ENCODE data around the gene NIN.
"Not testable (repeated sequence)": the region's sequence is repeated elsewhere in the genome, so short reads cannot be mapped to it uniquely, and the experiment has no call there.

Gene NIN

DNA sequence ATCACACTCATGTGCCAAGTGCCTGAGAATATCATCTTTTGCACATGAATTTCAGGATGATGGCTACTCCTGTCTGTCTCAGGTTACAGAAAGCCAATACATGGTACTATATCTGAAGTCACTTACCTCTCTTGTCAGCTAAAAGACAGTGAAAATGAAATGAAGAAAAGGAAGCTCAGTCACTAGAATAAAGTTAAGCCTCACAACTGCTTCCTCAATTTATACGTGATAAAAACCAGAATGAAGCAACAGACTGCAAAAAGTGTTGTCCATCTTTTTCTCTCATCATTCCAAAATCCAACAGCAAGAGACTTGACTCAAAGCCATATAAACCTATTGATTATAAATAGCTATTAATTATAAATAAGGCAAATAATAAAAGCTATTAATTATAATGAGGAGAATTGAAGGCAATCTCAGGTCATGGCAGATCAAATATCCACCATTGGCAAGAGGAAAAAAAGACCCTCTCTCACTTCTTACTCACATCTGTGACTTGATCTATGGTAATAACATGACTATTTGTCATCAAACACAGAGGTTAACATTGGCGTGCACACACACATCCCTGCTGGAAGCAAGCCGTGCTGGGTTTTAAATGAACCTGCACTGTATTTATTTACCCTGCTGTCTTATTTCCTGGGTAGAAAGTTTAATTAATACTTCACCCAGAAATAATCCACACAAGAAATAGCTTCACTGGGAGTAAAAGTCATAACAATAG is 10.0 kb downstream of the NIN start:
- DNase-seq (ENCODE audit: low read depth in 2 of 2), result no peak

DNA sequence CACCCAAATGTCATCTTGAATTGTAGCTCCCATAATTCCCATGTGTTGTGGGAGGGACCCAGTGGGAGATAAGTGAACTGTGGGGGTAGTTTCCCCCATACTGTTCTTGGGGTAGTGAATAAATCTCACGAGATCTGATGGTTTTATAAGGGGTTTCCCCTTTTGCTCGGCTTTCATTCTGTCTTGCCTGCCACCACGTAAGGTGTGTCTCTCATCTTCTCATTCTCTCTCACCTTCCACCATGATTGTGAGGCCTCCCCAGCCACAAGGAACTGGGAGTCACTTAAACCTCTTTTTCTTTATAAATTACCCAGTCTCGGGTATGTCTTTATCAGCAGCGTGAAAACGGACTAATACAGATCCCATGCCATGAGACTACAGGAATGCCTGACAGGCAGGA is 11.7 kb downstream of the NIN start:
- not testable (repeated sequence) for DNase-seq (ENCODE audit: low read depth in 2 of 2)

DNA sequence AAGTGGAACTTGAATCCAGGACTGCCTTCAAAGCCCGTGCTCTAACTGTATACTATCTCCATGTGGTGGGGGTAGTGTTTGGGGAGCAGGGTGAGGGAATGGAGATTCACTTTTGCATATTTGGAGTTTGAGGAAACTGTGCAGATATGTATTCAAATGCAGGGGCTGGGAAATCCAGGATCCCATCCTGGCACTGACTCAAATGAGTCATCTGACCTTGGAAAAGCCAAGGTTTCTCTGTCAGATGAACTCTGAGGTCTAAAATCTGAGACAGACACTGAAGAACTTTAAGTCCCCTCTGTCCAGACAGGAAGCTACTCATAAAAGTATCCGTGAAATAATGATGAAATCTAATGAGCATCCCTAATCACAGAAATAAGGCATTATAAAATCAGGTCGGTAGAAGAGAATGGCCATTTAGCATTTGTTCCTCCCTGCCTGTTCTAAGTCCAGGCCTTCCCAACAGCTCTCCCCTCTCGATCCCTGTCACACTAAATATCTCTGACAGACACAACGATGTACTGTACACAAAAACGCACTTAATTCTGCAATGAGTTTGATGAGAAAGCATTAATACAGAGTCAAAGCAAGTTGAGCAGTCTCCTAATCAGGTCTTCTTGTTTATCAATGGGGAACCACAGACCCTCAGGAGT is 14.4 kb downstream of the NIN start:
- no peak for DNase-seq (ENCODE audit: low read depth in 2 of 2)

DNA sequence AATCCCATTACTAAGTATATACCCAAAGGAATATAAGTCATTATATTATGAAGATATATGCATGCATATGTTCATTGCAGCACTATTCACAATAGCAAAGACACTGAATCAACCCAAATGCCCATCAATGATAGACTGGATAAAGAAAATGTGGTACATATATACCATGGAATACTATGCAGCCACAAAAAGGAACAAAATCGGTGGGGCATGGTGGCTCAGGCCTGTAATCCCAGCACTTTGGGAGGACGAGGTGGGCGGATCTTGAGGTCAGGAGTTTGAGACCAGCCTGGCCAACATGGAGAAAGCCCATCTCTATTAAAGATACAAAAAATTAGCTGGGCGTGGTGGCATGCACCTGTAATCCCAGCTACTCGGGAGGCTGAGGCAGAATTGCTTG is 15.4 kb downstream of the NIN start:
- not testable (repeated sequence) for DNase-seq (ENCODE audit: low read depth in 2 of 2)

DNA sequence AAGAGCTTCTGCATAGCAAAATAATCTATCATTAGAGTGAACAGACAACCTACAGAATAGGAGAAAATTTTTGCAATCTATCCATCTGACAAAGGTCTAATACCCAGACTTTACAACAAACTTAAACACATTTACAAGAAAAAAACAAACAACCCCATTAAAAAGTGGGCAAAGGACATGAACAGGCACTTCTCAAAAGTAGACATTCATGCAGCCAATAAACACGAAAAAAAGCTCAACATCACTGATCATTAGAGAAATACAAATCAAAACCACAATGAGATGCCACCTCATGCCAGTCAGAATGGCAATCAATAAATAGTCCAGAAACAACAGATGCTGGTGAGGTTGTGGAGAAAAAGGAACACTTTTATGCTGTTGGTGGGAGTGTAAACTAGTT is 15.9 kb downstream of the NIN start:
- not testable (repeated sequence) for DNase-seq (ENCODE audit: low read depth in 2 of 2)

DNA sequence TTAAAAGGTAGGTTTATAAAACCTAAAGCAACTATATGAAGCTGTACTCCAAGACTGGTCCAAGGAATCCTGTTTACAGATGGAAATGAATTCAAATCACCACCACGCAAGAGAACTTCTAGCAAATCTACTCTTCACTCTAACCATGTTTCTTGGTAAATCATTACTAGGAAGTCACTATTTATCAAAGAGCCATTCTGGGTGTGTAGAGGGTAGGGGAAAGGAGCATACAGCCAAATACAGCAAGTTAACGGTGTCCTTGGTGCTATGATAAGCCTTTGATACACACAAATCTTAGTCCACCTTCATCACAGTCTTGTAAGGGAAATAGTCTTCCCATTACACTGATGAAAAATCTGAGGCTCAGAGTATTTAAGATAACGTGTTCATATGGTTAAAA is 16.8 kb downstream of the NIN start:
- DNase-seq (ENCODE audit: low read depth in 2 of 2), result no peak

DNA sequence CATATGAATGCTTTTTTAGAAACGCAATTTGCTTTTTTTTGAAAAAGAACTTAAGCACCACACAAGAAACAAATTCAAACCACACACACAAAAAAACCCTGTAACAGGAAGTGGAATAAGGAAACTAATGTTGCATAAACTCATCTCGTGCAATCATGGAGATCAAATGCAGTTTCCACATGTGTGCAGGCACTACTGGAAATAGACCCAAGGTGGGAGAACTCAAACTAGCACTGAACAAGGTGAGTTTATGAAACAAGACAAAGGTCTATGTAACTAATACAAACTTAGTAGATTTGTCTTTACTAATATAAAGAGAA is 17.5 kb downstream of the NIN start:
- no peak for DNase-seq (ENCODE audit: low read depth in 2 of 2)

DNA sequence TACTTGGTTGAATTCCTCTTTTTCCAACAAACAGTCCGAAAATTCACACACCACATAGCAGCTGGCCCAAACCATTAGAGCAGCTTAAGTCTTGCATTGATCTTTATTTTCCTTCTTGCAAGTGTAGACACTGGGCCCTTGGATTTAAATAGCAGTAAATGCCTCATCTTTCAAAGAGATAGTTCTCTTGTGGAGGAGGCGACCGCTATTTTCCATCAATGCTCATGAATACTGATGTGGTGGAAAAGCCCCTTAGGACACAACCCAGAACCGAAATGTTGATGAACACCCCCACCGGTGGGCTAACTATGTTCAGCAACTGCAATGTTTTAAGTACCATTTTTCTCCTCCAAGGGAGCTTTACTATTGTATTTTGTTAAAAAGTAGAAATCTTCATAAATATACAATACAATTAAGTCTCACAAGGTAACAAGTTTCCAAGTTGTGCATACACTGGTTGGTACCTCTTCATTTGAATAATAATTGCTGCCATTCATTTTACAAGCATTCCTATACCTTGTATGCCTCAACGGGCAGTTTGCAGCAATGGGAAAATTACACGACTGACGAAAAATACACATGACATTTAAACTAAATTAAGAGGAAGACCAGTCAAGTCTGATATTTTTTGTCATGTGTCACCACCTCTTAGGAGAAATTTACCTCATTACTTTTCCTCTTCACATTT is 18.0 kb downstream of the NIN start:
- DNase-seq (ENCODE audit: low read depth in 2 of 2), result no peak

DNA sequence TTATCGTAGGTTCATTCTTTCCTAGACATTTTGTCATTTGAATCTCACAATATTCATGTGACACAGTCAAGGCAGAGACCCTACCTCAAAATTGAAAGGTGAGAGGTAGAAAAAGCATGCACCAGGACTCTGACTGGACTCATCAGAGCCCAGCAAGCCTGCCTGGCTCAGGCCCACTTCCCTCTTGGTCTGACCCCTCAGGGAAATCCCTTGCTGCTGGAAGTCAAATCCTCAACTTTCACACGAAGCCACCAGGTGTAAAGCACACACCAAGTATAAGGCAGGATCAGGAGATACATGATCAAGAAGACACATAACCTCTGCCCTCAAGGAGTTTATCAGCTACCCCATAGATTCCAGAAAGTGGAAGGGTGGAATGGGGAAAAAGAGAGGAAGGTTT is 18.8 kb downstream of the NIN start:
- DNase-seq (ENCODE audit: low read depth in 2 of 2), result no peak

DNA sequence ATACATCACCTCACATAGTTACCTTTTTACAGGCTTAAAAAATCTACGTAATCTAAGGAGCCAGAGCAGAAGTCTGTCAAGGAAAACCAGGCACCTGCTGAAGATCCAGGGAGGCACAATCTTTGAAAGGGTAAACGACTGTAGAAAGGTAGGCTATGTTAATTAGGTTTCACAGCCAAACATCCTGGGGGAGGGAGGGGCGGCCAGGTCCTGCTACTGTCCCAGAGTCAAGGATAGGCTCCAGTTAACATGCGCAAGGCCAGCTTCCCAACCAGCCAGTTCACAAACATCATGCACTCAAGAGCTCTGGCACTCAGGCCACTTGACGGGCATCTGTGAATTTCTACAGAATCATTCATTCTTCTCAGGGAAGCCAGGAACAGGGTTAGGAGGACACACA is 22.9 kb downstream of the NIN start:
- DNase-seq (ENCODE audit: low read depth in 2 of 2), result no peak

DNA sequence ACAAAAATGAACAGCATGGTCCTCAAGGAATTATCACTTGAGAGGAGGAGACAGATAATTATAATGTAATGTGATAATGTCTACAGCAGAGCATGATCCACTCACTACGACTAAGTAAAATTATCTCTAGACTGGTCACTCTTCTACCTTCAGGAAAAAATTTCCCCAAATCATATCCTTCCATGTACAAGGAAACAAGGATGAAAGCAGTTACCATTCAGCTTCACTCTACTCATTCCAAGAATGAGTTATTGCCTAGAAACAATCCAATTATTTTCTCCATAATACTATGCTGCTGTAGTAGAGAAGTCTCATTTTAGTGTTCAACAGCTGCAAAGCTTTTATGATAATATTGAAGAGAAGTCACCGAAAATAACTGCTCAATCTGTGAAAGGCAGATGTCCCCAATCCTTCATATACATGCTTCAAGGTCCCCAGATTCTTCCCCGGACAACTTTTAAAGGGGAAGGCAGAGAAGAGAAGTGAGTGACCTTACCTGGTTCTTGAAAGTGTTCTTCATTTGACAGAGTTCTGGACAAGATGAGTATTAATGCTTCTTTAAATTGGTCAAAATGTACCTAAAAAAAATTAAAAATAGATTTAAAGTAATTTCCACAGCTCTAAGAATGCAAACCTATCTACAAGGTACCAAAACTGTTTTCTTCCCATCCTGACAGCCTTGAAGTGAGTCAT is 24.6 kb downstream of the NIN start:
- DNase-seq (ENCODE audit: low read depth in 2 of 2), result no peak

DNA sequence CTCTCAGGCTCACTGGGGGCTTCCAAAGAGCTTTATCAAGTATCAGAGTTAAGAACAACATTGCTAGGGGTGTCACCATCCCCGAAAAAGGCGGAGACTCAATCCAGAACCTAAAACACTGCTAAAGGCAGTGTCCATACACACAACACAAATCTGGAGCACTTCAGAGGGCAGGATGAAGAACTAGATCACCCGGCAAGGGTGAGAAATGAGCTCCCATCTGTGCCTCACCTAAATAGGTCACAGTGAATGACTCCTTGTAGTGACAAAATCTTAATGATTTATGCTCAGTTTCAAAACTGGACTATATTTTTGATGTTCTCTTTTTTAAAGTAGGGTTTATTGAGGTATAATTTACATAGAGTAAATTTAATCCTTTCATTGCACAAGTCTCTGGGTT is 25.6 kb downstream of the NIN start:
- DNase-seq (ENCODE audit: low read depth in 2 of 2), result no peak

DNA sequence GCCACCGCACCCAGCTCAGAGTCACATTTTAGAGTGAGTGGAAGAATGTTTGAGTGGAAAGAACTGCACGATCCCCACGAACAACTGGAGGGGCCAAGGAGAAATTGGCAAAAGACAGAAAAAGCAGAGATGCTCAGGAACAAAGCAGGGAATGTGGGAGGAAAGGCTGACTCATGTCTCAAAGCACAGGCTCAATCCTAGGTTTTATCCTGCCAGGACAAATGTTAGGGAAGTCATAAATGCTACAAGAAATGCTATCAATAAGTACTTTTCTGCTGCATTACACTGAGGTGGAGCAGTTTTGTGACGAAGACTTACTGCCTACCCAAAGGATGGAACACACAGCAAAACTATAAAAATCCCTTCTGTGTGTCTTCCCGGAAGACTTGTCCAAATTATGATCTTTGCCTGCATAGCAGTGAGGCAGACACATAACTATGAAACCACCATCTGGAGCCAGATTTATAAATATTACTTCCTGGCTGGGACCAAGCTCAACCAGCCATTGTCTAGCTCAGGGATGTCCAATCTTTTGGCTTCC is 26.7 kb downstream of the NIN start:
- no peak for DNase-seq (ENCODE audit: low read depth in 2 of 2)

DNA sequence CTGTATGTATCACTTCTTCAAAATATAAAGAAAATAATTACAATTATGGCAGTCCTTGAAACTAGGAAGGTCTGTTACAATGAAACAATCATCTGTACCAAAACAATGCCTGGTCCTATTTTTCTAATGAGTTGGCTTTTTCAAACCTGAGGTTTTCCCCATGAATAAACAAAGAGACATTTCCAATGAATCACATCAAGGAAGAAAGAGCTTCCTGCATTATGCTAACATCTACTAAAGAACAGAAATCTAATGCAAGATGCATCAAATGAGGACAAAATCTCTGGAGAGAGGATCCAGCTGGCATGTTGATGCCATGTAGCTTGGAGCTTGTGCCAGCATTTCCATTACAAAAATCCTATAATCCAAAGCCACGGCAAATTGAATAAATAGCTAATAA is 29.3 kb downstream of the NIN start:
- no peak for DNase-seq (ENCODE audit: low read depth in 2 of 2)

DNA sequence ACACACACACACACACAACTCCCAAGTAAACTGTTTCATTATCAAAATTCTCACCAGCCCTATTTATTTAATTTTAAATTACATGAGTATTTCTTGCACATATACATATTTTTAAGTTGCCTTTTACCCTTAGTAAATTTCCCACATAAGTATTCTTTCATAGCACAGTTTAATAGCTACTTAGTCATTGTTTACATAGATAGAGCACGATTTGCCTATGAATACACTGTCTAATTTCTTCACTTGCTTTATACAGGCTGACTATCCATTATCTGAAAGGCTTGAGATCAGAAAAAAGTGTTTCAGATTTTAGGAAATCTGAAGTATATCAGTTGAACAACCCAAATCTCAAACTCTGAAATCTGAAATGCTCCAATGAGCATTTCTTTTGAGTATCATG is 30.9 kb downstream of the NIN start:
- DNase-seq (ENCODE audit: low read depth in 2 of 2), result no peak

DNA sequence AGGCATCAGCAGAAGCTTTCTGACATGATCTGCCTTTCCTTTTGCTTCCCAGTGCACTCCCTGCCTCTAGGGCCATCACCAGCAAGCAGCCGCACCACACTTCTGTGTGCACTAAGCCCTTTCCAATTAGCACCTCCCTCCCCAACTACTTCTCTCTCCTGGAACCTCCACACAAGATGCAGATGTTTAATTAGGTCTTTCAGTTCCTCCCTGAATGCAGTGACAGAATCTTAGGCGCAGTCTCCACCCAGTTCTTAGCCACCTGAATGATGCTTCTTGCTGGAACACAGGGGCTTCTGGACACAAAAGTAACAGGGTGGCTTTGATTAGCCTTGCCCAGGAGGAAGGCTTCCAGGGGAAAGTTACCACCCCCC is 32.9 kb downstream of the NIN start:
- no peak for DNase-seq (ENCODE audit: low read depth in 2 of 2)

DNA sequence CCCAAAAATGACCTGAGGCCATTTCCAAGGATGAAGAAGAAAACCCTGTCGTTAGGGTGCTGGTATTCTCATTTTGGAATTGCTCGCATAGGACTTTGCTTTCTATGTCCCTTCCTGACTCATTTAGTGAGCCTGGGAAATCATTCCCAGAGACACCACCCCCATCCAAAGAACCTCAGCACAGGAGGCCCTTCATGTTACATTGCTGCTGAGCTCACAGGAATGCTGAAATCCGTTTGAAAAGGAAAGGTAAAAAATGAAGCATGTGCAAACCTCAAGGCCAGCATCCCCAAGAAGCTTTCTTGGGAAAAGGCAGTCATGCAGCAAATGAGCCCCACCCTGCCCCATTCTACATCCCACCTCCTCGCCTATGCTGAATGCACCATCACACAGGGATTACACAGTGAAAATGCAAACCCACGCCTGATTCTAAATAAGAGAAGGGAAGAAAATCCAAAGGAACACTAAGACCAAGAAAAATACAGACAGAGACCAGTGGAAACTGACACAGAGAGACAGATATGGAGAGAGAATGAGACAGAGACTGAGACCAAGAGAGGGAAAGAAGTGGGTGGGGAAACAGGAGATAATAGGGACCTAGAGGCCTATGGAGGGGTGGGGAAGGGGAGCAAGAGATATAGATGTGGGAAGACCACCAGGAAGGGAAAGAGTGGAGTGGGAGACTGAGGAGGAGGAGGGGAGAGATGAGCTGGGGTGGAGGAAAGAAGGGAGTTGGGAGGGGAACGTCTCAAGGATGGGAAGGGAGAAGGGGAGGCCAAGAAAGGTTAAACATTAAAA is 33.5 kb downstream of the NIN start:
- no peak for DNase-seq (ENCODE audit: low read depth in 2 of 2)

DNA sequence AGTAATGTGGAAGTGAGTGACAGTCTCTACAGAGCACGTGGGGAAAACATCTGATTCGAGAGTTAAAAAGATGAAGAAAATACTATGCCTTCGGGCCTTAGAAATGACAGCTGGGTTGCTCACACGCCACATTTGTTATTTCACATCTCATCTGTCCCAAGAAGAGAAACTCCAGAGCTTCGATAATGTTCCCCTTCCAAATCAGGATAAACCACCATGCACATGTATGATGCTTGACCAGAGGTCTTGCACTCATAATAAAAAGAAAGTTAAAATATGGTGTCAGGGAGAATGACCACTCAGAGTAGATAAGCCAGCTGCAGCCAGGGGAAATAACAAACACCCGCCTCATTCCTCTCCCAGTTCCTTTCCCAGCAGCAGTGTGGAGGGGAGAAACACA is 34.6 kb downstream of the NIN start:
- no peak for DNase-seq (ENCODE audit: low read depth in 2 of 2)

DNA sequence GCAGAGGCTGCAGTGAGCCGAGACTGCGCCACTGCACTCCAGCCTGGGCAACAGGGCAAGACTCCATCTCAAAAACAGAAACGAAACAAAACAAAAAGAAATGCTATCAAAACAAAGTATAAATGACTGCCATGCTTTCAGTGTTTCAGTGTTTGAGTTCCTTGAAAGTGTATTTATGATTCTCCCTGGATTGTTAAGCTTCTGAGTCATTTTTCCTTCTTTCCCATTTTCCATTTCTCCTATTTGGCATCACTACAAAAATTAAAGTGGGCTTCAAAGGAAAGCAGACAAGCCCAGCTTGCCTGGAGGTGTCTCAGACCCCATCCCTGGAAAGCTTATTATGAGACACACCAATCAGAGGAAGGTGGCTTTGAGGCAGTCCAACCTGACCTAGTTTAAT is 35.1 kb downstream of the NIN start:
- no peak for DNase-seq (ENCODE audit: low read depth in 2 of 2)

DNA sequence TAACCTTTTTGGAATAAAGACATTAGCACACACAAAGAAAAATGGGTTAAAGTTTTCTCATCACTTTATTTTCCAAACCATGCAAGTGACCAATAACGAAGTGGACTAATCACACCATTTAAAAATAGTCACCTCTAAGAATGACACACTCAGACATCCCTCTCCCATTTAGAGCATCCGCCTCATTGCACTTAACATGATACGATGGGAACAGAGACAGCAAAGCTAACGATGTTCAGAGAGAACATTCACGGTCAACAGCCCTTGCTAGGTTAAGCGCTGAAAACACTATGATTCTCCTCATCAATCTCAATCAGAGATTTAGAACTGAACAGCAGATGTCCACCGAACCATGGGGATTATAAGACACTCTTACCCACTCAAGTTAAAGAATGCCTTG is 35.8 kb downstream of the NIN start:
- DNase-seq (ENCODE audit: low read depth in 2 of 2), result no peak

DNA sequence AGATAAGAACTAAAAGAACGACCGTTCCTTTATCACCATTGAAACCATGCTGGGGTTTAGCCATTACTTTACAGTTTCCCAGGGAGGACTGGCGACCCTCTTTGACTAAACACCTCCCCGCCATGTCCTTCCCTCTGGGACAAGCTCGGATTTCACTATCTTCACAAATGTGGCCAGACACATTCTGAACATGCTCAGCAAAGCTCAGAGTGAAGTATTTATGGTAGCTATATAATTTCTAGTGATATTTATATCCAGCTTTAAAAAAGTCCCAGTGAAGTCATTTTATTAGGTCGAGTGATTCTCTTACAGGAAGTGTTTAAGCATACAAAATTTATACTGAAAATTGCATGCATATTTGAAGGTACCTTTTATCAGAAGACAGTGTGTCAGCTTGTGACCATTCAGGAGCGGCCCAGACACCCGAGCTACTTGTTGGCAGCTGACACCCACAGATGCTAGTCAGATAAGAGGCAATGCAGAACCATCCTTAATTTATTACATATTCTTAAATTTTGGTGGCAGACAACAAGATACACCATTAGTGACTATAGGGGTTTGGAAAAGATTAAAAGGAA is 36.8 kb downstream of the NIN start:
- no peak for DNase-seq (ENCODE audit: low read depth in 2 of 2)

Measured in stimulated activated CD8-positive, alpha-beta memory T cell treated with anti-CD3 and anti-CD28 coated beads, Interleukin-7, amount 100 ng/mL, for 4 hours (primary cell).